ENCODE measurements around the gene FNDC5.

FNDC5 gene

DNA sequence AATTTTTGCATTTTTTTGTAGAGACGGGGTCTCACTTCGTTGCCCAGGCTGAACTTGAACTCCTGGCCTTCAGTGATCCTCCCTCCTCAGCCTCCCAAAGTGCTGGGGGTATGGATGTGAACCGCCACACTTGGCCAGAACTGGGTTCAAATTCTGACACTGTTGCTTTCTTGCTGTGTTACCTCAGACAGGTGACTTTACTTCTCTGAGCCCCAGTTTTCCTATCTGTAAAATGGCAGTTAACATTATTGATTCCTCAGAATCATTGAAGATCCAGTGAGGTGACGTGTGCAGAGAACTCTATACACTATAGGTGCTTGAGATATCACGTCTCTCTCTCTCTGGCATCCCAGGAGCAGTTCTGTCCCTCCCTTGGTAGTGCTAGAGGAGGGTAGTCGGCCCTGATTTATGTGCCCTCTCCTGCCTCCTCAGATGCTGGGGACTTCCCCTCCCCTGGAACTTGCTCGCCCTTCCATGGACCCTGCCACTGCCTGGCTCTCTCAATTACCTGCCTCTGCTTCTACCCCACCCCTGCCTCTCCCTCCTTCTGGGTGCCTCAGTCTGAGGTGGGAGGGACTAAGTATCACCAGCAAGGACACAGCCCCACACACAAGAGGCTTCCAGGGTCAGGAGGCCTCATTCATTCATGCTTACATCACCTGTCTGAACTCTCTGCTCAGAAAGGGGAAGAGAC is 12.8 kb upstream of the FNDC5 start:
- no peak for DNase-seq

DNA sequence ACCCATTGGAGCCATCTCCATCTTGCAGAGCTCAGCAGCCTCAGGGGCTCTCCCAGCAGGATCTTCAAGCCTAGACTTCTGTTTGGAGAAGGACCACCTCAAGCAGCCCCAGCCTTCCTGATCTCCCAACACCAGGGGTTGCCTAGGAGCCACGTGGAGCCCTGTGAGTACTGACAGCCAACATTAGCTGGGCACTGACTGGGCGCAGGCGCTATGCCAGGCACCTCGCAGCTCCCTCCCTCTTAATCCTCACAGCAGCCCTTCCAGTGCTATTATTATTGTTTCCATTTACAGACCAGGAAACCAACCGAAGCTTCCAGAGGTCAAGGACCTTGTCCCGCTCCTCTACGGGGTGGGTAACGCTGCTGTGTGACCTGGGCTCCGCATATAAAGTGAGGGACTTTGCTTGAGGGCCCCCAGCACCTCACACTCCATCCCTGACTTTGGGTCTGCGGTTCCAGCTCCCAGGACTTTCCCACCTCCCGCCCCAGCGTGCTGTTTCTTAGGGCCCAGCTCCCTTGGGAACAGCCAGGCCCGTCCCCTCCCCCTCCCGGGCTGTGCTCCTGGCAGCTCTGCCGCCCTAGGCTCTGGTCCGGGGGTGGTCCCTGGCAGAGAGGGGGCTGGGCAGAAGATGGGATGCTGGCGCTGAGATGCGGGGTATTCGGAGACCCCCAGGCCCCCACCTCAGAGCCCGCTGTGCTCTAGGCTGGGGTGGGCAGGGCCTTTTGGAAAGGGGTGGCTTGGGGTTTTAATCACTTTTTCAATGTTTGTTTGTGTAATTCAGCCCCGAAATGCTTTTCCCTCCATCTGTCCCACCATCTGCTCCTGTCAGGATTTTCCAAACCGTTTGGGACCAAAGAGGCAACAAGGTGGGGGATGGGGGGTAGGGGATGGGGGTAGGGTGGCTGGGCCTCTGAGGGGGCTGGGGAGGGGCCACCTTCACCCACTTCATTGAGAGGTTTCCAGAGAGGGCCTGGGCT is 11.4 kb upstream of the FNDC5 start:
- no peak for DNase-seq

DNA sequence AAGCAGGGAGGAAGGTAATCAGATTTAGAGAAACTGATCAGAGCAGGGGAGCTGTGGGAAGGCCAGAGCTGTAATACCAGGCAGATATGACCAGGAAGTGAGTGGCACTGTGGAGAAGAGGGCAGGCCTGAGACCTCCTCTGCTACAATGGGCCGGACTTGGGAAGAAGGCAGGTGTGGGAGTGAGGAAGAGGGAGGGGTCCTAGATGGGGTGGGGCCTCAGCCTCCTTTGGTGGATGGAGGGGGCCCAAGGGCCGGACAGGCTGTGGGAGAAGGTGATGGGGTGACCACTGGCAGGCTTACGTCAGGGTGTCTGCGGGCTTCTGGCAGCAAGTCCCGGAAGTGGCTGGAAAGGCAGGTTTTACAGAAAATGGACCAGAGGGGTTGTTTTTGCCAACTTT is 10.6 kb upstream of the FNDC5 start:
- no peak for DNase-seq

DNA sequence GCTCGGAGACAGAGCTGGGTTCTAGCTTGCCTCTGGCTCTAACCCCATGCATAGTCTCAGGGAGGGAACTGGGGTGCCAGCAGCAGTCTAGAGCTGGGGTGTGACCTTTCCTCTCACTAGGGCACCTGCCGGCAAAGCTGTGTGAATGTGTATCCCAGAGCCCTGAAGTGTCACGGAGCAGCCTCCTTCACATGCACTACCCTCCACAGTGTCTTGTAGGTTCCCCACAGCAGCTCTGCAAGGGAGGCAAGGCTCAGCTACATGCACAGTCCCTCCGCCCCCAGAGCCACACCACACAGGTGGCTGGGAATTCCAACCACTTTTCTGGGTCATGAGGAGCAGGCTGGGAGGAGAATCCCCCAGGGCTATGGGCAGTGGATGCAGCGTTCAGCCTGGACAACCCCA is 7.9 kb upstream of the FNDC5 start:
- DNase-seq, result no peak

DNA sequence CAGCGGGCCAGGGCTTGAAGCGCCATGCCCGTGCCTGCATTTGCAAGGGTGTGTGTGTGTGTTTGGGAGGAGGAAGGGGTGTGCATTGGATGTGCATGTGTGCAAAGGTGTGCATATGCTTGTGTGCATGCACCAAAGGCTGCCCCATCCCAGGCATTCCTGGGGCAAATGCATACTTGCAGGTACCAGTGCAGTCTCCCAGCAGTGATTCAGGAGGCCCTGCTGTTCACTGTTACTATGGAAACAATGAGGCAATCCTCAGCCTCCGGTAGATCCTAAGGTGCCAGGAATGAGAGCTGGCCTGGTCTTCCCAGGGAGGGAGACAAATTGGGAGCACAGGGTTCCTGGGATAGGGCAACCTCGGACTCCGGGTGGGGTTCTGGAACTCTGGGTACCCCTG is 7.5 kb upstream of the FNDC5 start:
- DNase-seq, result no peak

DNA sequence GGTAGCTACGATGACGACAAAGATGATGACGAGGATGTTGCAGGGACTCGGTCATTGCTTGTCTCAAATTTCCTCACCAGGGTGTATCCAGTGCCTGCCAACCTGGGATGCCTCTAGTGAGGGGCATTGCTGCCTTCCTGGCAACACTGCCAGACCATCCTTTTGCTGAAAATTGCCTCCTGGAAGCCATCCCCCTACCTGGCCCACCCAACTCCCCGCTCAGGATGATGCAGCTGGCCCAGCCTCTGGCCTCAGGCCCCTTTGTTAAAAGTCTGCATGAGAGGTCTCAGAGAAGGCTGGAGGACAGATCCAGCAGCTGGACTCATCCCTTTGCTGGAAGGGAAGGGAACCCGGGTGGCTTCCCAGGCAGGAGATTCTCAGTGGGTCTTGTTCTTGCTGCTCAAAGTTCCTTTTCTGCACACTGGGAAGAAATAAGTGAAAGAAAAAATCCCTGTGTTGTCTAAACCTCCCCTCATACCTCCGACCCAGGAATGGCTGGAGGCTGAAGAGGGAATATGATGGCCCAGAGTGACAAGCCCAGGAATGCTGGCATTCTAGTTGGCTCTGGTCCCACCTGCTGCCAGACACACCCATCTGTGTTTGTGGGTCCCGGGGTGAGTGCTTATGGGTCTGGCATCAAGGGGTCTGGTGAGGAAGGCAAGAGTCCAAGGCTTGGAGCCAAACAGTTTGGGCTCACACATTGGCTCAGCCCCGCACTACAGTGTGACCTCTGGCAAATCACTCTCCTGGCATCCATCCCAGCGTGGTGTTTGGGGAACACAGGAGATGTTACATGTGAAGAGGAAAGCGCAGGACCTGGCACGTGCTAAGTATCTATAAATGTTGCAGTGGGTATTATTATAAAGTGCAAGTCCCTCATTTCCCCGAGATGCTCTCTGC is 6.7 kb upstream of the FNDC5 start:
- no peak for DNase-seq

DNA sequence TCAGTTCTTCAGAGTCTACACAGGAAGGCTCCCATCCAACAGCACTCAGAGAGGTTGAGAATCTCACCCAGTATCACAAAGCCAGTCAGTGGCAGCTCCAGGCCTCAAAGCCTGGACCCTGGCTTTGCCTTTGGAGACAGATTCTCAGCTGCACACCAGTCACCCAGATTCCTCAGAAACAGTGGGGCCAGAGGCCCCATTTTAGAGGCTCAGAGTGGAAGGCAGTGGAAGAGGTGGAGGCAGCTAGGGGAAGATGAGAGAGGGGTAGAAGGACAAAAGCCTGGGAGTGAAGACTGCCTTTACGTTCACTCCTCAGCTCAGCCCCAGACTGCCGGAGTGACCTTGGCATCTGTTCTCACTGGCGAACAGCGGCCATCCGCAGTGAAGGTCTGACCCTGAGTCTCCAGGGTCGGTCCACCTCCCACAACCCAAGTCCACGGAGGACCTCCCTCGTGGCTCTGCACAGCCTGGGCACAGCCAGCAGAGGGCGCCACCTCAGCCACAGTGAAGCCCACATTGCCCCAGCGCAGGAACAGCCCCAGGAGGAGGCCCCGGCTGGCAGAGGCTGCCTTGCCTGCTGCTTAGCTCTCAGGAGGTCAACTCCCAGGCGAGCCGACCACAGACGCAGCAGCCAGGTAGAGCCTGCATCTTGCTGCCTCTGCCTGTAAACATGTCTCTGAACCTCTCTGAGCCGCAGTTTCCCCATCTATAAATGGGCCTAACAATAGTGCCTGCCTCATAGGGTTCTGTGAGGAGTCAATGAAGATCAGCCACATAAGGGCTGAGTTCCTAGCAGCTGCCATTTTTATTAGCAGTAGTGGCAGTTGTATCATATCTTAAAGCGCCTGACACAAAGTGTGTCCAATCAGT is 5.9 kb upstream of the FNDC5 start:
- DNase-seq, result peak; percentile 62

DNA sequence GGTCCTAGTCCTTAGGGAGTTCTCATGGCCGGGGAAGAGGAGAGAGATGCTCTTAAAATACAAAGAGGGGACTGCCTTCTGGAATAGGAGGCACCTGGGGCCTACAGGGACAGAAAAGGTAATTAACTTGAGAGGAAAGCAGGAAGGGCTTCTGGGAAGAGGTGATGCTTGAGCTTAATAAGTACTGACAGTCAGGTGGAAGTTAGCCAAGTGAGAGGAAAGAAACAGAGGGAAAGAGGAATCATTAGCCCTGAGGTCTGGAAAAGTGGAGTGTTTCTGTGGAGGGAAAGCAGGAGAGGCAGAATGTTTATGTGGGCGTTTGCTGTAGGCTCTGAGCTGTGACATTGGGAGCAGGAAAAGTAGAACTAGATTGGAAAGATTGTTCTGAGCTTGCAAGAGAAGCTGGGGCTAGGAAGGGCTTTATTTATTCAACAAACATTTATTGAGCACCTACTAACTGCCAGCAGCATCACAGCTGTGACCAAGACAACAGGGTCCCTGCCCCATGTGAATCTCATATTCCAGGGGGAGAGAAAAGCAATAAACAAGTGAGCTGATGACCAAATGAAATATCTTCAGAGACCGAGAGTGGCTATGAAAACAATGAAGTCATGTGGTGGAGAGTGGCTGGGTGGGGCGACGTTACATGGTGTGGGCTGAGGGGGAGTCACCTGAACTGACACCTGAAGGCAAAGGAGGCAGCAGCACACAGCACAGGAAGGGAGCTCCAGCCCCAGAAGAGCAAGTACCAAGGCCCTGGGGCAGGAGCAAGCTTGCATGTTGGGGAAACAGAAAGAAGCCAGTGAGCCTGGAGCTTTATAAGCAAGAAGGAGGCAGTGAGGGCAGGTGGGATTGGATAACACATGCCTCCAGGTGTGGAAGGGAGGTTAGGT is 4.4 kb upstream of the FNDC5 start:
- DNase-seq, result no peak

DNA sequence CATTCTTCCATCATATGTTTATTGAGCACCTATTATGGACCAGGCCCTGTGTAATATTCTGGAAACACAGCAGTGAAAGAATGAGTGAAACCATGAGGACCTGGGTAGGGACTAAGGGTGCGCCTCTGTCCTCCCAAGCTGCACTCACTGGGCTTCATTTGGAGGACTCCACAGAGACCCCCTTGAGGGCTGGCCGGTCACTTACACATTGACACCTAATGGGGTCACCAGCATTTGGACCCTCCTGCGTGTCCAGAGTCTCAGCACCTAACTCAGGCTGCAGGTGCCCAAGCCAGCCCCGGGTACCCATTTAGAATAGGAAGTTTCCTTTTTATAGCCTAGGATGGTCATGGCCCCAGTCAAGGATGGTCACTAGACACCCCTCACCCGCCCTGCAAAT is 2.8 kb upstream of the FNDC5 start:
- DNase-seq, result no peak

DNA sequence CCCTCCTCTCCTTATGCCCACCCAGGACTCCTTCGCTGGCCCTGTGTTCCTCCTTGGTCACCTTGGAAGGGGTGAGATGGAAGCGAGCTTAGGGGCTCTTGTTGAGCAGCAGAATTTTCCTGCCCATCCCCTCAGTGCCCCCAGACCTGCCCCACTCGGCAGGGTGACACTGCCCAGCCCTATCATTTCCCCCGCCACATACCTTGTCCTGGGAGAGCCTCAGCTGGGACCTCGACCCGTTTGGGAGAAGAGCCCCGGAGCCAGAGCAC is 1.4 kb upstream of the FNDC5 start:
- DNase-seq, result no peak

DNA sequence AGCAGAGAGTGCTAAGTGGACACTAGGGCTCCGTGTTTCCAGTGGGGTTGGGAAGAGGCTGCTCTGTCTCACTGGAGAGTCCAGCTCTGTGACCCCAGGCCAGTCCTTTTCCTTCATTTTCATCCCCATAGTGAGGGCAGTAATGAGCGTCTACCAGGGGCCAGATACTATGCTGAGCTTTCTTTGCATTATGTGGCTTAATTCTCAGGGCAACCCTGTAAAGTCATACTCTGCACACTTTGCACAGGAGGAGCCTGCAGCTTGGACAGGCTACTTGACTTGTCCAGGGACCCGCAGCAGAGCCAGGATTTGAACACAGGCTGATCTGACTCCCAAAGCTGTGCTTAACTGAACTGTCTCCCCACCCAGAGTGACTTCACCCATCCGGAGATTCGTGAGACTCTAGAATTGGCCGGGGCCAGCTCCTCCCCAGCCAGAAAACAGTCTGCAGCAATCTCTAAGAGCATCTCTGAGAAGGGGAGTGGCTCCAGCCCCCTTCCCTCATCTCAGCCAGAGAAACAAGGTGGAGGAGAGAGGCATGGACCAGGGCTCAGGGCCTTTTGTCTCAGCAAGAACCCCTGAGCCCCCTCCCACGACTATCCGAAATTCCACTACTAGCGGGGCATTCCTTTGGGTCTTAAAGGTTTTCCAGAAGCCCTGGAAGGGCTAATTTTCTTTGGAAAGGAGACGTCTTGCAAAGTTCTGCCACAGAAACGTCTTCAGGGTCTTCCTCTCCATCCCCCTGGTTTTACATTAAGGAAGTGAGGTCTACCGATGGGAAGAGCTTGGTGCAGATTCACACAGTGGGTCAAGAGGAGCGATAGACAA is 866 bp upstream of the FNDC5 start:
- DNase-seq, result no peak

DNA sequence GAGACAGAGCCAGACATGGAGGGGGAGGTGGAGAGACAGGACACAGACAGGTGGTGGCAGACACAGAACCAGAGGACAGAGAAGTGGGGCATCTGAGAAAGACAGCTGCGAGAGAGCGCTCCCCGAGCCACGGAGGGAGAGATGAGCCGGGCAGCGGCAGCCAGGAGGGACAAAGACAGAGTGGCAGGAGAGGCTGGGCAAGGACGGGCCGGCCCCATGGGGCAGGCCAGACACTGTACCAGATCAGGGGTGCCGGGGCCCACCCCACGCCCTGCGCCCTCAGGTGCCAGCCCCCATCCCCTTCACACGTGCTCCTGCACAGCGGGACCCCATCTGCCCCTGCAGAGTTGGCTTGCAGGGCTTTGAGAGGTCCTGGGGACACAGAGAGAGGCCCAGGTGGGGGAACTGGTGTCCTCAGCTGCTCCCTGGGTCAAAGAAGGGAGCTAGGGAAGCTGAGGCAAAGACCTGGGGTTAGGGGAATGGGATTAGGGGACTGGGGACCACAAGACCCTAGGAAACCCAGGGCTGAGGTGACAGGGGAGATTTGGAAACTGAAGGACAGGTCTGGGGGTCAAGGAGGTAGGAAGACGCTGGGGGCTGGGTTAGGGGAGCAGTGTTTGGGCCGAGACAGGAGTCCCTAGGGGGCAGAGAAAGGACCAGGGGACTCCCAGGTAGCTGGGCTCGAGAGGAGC is 643 bp downstream of the FNDC5 start:
- DNase-seq, result no peak

DNA sequence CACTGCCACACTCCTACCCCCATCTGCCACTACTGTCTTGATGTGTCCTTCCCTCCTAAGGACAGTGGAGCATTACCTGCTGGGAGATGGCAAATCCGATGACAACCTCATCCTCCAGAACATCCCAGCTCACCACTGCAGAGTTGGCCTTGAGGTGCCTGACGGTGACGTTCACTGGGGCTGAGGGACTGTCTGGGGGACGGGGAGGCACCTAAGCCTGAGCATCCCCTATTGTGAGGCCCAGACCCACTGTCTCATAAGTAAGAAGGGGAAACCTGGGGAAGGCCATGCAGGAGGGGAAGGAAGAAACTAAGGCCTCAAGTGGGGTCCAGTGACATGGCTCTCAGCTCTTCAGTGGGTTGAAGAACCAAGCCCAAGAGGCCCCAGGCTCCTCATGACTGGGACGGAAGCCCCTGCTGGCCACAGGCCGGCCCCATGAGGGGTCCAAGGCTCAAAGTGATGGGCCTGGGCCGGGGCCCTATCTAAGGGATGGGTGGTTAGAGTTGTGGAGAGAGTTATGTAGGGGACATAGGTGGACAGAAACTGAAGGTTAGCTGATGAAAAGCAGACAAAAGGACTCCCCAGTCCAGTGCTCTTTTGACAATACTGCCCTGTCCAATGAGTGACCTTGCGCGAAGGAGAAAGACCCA is 1.8 kb downstream of the FNDC5 start:
- no peak for DNase-seq

DNA sequence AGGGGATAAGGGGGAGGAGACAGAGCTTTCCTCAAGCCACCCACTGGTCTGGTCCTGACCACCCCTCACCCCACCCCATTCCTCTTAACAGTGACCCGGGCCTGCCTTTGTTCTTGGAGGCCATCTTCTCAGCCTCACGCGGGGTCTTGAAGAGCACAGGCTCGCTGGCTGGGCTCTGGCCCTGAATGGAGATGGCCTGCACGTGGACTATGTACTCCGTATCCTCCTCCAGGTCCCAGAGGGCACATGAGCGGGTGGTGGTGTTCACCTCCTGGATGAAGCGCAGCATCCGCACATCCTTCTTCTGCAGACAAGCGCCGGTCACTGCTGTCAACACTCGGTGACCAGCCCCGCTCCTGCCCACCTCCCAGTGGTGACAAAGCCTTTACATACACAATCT is 2.6 kb downstream of the FNDC5 start:
- DNase-seq, result no peak

DNA sequence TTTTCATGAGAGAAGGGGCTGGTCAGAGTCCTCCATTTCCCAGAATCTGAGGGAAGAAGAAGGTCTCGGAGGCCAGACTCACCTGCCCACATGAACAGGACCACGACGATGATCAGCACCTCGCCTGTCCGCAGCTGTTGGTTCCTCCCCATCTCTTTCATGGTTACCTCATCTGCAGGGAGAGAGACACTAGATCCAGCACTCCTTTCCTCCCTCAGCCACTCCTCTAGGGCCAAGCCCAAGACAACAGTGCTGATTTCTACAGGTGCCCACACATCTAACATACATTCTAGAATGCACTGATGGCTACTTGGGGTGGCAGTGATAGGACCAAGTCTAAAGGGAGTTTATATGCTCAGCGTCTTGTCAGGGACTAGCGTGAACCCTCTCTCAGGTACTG is 3.0 kb downstream of the FNDC5 start:
- no peak for DNase-seq

DNA sequence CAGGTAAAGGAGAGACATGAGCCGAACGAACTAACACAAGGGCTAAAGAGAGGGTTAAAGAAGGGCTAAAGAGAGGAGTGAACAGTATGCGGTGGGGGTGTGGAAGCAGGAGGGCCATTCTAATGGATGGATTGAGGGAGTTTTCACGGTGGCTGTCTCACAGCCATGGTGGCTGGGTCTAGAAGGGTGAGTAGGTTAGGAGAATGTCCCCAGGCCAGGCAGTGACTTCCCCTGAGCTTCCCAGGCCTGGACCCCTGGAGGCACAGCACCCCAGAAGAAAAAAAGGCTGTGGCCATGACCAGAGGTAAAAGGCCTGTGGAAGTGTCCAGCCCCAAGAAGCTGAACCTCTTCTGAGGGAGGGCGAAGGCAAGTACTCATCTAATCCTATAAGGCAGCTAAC is 3.6 kb downstream of the FNDC5 start:
- no peak for DNase-seq

DNA sequence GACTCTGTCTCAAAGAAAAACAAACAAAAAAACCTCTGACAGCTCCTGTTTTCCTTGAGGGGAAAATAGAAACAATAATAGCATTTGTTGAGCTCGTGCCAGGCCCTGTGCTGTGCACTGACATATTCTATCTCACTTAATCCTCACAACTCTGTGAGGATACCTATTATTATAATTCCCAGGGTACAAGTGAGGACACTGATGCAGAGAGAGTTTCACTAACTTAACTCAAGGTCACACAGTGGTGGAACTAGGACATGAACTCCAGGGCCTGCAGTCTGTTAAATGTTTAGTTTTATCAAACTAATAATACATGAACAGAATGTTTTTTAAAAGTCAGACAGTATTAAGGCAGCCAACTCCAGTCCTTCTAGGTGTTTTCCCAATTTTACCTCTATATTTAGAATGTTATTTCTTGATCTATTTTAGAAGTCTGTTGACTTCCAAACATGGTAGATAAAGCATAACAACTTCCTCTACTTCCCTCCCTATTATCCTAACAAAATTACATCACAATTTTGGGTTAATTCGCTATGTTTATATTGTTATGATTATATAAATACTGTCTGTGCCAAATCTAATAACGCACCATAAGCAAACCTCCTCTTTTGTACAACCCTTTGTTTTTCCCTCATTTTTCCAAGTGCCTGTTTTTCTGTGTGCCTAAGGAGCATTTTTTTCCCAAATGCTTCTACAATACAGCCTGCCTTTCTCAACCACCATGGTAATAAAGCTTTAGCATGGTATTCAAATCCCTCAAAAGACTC is 4.9 kb downstream of the FNDC5 start:
- DNase-seq, result no peak

DNA sequence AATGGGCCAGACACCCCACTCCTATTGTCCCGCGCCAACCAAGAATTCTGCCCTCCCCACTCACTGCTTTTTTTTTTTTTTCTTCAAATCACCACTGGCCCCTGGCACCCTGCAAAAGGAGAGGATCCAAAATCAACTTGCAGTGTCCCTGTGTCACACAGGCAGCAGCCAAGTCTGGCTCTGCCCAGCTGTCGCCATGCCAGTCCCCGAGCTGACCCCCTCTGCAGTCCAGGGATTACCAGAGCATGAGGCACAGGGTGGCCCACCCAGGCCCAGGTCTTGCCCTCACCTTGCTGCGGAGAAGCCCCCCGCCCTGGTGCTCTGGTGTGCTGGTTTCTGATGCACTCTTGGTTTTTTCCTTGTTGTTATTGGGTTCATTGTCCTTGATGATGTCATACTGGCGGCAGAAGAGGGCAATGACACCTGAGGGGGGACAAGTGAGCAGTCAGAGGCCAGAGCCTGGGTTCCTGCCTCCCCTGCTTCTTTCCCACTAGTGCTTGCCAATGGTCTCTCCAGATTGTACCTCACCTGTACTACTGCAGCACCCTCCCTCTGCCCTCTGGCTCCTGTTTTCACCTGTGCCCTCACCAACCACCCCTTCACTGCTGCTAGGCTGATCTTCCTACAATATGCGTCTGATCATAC is 6.2 kb downstream of the FNDC5 start:
- no peak for DNase-seq
